WTC11 (cell line): ENCODE measurements around the gene RASD1. TPM values are rescaled to one million over a fixed set of nuclear protein-coding genes. Genes with fewer than 3 reads are reported as not detected.

Experiments used
- ATAC-seq: fragments of 200-7000 bp; cut with Tn5 transposase; 2 replicates; pipeline ENCODE4 v1.10.0; 2021; ENCODE audit warnings: mild to moderate bottlenecking, moderate library complexity
- CTCF ChIA-PET: fragments of 300-600 bp; sonication (Branson Sonifier 250); formaldehyde crosslinking; loops from one replicate; lab custom pipeline; 2021; ENCODE audit warnings: antibody characterized with exemption; lab: Charles Lee
- POLR2A ChIA-PET: fragments of 350-600 bp; sonication (Branson Sonifier 250); formaldehyde crosslinking; loops from one replicate; lab custom pipeline; 2021; ENCODE audit warnings: antibody characterized with exemption; lab: Charles Lee
- DNase-seq: peaks from one replicate; pipeline ENCODE4 v3.0.0; 2021; ENCODE audit warnings: low spot score
- H3K27ac Mint-ChIP-seq: 2 replicates; pipeline ENCODE4 v1.8.0; 2021; ENCODE audit warnings: mixed read lengths
- H3K27me3 Mint-ChIP-seq: 2 replicates; pipeline ENCODE4 v1.8.0; 2021; ENCODE audit warnings: low read depth, mild to moderate bottlenecking, moderate library complexity, mixed read lengths
- H3K36me3 Mint-ChIP-seq: 2 replicates; pipeline ENCODE4 v1.8.0; 2021; ENCODE audit warnings: mixed read lengths
- H3K4me1 Mint-ChIP-seq: 2 replicates; pipeline ENCODE4 v1.8.0; 2022; ENCODE audit warnings: mixed read lengths
- H3K4me3 Mint-ChIP-seq: 2 replicates; pipeline ENCODE4 v1.8.0; 2021; ENCODE audit warnings: mild to moderate bottlenecking, moderate library complexity, mixed read lengths
- H3K9me3 Mint-ChIP-seq: 2 replicates; pipeline ENCODE4 v1.8.0; 2021; ENCODE audit warnings: mixed read lengths
- ARID4B ChIP-seq: sonication (generic); formaldehyde crosslinking; IDR thresholded peaks from 2 replicates; pipeline ENCODE4 v1.8.0; 2023; ENCODE audit warnings: missing genetic modification reagents, mild to moderate bottlenecking, borderline replicate concordance
- ATF1 ChIP-seq: sonication (generic); formaldehyde crosslinking; IDR thresholded peaks from 2 replicates; pipeline ENCODE4 v1.8.1; 2023; ENCODE audit warnings: mild to moderate bottlenecking, moderate library complexity, missing genetic modification reagents
- CTCF ChIP-seq: fragments of 200-600 bp; IDR thresholded peaks from 2 replicates; pipeline ENCODE4 v1.8.0; 2022; ENCODE audit warnings: antibody characterized with exemption
- E2F5 ChIP-seq: sonication (generic); formaldehyde crosslinking; IDR thresholded peaks from 2 replicates; pipeline ENCODE4 v1.8.1; 2022; ENCODE audit warnings: mild to moderate bottlenecking, moderate library complexity, missing genetic modification reagents
- EMX1 ChIP-seq: fragments of 250-450 bp; sonication (Bioruptor Pico); IDR thresholded peaks from 2 replicates; pipeline ENCODE4 v1.8.0; 2021; ENCODE audit warnings: mild to moderate bottlenecking
- FOXK1 ChIP-seq: sonication (generic); formaldehyde crosslinking; IDR thresholded peaks from 2 replicates; pipeline ENCODE4 v1.8.0; 2022; ENCODE audit warnings: mild to moderate bottlenecking, moderate library complexity, missing genetic modification reagents
- HMGA2 ChIP-seq: fragments of 250-450 bp; sonication (Bioruptor Pico); IDR thresholded peaks from 2 replicates; pipeline ENCODE4 v1.4.0; 2021; ENCODE audit warnings: mild to moderate bottlenecking, moderate library complexity
- JUN ChIP-seq: sonication (generic); formaldehyde crosslinking; IDR thresholded peaks from 2 replicates; pipeline ENCODE4 v1.8.0; 2023; ENCODE audit warnings: mild to moderate bottlenecking, missing genetic modification reagents
- NFATC4 ChIP-seq: fragments of 250-450 bp; sonication (Bioruptor Pico); IDR thresholded peaks from 2 replicates; pipeline ENCODE4 v1.9.0; 2021; ENCODE audit warnings: mild to moderate bottlenecking
- NR2C2 ChIP-seq: sonication (generic); formaldehyde crosslinking; IDR thresholded peaks from 2 replicates; pipeline ENCODE4 v1.8.0; 2022; ENCODE audit warnings: mild to moderate bottlenecking, missing genetic modification reagents
- PRDM15 ChIP-seq: sonication (generic); formaldehyde crosslinking; IDR thresholded peaks from 2 replicates; pipeline ENCODE4 v1.8.0; 2022; ENCODE audit warnings: missing genetic modification reagents
- SP1 ChIP-seq: sonication (generic); formaldehyde crosslinking; conservative IDR thresholded peaks from 2 replicates; pipeline ENCODE4 v1.8.1; 2022; ENCODE audit warnings: missing genetic modification reagents
- ZNF263 ChIP-seq: sonication (generic); formaldehyde crosslinking; IDR thresholded peaks from 2 replicates; pipeline ENCODE4 v1.8.1; 2022; ENCODE audit warnings: low read depth, mild to moderate bottlenecking, moderate library complexity, missing genetic modification reagents
- ZNF317 ChIP-seq: sonication (generic); formaldehyde crosslinking; IDR thresholded peaks from 2 replicates; pipeline ENCODE4 v1.8.1; 2023; ENCODE audit warnings: low read depth, mild to moderate bottlenecking, moderate library complexity, missing genetic modification reagents, borderline replicate concordance
- total RNA-seq: library from RNA; stranded (reverse); gene quantifications from 3 replicates; pipeline ENCODE4 v1.2.3, GENCODE V29; 2021
- TF ChIP-seq, protein P1 (sequence below): fragments of 250-450 bp; sonication (Bioruptor Pico); IDR thresholded peaks from 2 replicates; pipeline ENCODE4 v1.9.0; 2021; ENCODE audit warnings: mild to moderate bottlenecking
- TF ChIP-seq, protein P2 (sequence below): fragments of 250-450 bp; sonication (Bioruptor Pico); IDR thresholded peaks from 2 replicates; pipeline ENCODE4 v1.9.0; 2021; ENCODE audit warnings: mild to moderate bottlenecking, borderline replicate concordance

RASD1 gene
- total RNA-seq, 1 experiment from 2014 or later, result 5.1 TPM

DNA sequence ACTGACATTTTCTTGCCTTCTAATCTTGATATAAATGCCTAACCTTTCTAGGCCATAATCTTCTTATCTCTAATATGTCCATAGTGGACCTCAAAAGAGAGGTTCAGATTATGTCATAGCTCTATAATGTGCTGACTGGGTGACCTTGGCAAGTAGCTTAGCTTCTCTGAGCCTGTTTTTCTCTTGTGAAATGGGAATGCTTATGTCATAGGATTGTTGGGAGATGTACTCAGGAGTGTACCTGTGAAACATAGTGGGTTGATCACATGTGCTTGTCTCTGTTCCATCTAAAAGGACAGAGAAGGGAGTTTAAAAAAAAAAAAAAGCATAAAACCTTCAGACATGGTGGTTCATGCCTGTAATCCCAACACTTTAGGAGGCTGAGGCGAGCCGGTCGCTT lies 17.0 kb downstream of the RASD1 start:
- no peaks in the 10 kb centered on the region for H3K9me3 Mint-ChIP-seq
- ChIA-PET CTCF (interaction anchor here (1.2 kb wide), 1 partner anchor 18 kb away, joined by 3 read pairs; no protein-coding TSS in a partner anchor), POLR2A (interaction anchor here (0.7 kb wide), 1 partner anchor 199 kb away, joined by 4 read pairs; no protein-coding TSS in a partner anchor)
- H3K4me3 Mint-ChIP-seq, result no peak overlapping the region
- TF ChIP-seq ATF1 (no peak), E2F5 (no peak), NFATC4 (no peak), NR2C2 (CRISPR knock-in tag) (no peak), ARID4B (CRISPR knock-in tag) (no peak), FOXK1 (CRISPR knock-in tag) (no peak), ZNF317 (CRISPR knock-in tag) (no peak), PRDM15 (CRISPR knock-in tag) (no peak), EMX1 (CRISPR knock-in tag) (no peak), JUN (no peak), ZNF263 (no peak), HMGA2 (CRISPR knock-in tag) (no peak), SP1 (CRISPR knock-in tag) (no peak), CTCF (no peak)
- TF ChIP-seq, protein P1, sequence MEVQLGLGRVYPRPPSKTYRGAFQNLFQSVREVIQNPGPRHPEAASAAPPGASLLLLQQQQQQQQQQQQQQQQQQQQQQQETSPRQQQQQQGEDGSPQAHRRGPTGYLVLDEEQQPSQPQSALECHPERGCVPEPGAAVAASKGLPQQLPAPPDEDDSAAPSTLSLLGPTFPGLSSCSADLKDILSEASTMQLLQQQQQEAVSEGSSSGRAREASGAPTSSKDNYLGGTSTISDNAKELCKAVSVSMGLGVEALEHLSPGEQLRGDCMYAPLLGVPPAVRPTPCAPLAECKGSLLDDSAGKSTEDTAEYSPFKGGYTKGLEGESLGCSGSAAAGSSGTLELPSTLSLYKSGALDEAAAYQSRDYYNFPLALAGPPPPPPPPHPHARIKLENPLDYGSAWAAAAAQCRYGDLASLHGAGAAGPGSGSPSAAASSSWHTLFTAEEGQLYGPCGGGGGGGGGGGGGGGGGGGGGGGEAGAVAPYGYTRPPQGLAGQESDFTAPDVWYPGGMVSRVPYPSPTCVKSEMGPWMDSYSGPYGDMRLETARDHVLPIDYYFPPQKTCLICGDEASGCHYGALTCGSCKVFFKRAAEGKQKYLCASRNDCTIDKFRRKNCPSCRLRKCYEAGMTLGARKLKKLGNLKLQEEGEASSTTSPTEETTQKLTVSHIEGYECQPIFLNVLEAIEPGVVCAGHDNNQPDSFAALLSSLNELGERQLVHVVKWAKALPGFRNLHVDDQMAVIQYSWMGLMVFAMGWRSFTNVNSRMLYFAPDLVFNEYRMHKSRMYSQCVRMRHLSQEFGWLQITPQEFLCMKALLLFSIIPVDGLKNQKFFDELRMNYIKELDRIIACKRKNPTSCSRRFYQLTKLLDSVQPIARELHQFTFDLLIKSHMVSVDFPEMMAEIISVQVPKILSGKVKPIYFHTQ (CRISPR knock-in tag), result no peak
- TF ChIP-seq, protein P2, sequence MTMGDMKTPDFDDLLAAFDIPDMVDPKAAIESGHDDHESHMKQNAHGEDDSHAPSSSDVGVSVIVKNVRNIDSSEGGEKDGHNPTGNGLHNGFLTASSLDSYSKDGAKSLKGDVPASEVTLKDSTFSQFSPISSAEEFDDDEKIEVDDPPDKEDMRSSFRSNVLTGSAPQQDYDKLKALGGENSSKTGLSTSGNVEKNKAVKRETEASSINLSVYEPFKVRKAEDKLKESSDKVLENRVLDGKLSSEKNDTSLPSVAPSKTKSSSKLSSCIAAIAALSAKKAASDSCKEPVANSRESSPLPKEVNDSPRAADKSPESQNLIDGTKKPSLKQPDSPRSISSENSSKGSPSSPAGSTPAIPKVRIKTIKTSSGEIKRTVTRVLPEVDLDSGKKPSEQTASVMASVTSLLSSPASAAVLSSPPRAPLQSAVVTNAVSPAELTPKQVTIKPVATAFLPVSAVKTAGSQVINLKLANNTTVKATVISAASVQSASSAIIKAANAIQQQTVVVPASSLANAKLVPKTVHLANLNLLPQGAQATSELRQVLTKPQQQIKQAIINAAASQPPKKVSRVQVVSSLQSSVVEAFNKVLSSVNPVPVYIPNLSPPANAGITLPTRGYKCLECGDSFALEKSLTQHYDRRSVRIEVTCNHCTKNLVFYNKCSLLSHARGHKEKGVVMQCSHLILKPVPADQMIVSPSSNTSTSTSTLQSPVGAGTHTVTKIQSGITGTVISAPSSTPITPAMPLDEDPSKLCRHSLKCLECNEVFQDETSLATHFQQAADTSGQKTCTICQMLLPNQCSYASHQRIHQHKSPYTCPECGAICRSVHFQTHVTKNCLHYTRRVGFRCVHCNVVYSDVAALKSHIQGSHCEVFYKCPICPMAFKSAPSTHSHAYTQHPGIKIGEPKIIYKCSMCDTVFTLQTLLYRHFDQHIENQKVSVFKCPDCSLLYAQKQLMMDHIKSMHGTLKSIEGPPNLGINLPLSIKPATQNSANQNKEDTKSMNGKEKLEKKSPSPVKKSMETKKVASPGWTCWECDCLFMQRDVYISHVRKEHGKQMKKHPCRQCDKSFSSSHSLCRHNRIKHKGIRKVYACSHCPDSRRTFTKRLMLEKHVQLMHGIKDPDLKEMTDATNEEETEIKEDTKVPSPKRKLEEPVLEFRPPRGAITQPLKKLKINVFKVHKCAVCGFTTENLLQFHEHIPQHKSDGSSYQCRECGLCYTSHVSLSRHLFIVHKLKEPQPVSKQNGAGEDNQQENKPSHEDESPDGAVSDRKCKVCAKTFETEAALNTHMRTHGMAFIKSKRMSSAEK (CRISPR knock-in tag), result no peak
- ATAC-seq (no peak), DNase-seq (no peak)
- peaks cover 3% of the 10 kb centered on the region; the same call in 1 of the 2 replicates for H3K36me3 Mint-ChIP-seq
- H3K4me1 Mint-ChIP-seq, result peaks cover 17% of the 10 kb centered on the region
- H3K27me3 Mint-ChIP-seq, result peaks cover under 1% of the 10 kb centered on the region; the same call in 1 of the 2 replicates
- H3K27ac Mint-ChIP-seq, result no peak overlapping the region; the same call in none of the 2 replicates
